Fibroblast of skin of left quadriceps (primary cell): ENCODE data around the gene BANF2.
"Not testable (repeated sequence)": the region's sequence is repeated elsewhere in the genome, so short reads cannot be mapped to it uniquely, and the experiment has no call there.

Experiments used
- DNase-seq, 2 experiments: peaks; one replicate each; pipeline ENCODE4 v3.0.0-alpha.2; 2013; ENCODE audit warnings: low read depth in 2 of 2

The BANF2 gene

GRCh38 chr20:17682889-17683198 is 16.9 kb upstream of the BANF2 start:
- DNase-seq = no peak

DNA sequence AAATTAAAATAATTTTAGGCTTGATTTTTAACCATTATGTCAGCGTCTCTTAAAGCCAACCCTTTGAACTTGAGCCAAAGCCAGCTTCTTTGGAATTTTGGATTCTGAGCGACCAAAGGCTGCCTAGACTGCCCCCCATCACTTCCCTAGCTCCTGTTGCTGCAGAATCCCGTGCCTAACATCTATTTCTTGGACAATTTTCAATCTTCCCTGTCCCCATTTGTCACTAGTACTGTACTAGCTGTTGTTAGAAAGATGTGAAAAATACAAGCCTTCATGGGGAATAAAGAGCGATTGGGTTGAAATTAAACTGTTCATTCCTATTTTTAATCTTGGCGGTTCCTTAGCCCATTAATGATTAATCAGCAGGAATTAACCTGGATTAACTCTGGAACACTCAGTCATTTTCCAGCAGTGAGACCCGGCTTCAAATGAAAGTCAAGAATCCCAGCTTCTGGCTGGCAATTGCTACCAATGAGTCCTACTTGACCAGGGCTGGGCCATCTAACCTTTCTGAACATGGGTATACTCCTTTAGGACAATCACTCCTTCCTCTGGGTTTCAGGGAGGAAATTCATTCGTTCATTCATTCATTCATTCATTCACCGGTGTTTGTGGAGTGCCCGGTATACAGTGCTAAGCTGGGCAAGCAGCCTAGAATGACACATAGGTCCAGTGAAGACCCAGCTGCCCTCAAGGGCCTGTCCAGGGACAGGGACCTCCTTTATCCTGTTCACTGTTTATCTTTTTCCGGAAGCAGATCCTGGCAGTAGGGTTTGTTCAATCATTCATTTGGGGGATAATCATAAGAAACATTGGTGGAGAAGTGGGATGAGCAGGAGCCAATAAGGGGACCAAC is 16.3 kb upstream of the BANF2 start:
- DNase-seq = no peak

DNA sequence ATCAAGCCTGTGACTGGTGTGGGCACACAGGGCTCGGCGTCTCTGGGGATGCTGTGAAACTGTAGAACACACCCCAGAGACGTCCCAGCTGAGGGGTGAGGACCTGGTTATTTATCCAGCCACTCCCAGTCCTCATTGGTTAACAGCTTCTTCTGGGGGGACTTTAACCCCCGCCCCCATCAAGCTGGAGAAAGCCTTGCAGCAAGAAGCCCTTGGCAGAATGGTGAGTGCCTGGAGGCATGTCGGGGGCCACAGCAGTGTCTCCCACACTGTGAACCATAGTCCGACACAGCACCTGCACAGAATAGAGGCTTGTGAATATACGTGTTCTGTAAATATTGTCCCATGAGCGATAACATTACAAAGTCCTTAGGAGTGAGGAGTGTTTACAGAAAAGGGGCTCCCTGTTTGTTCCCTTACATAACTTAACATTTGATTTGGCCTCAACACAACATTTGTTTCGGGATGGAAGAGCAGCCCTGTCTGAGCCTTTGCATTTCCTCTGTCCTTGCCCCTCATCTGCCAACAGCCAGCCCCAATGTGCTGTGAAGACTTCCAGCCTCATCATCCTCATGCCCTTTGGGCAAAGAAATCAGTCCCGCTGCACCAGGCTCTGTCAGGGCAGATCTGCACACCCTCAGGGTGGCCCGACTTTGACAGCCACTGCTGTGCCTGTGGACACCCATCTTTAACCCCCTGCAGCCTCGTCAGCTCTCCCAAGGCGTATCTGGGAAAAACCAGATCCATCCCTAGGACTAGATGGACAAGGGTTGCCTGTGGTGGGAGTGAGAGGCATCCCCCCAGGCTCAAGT is 15.5 kb upstream of the BANF2 start:
- no peak for DNase-seq

- DNase-seq = no peak
These were observed 14.6 kb upstream of the BANF2 start for GRCh38 chr20:17685168-17685567.

DNA sequence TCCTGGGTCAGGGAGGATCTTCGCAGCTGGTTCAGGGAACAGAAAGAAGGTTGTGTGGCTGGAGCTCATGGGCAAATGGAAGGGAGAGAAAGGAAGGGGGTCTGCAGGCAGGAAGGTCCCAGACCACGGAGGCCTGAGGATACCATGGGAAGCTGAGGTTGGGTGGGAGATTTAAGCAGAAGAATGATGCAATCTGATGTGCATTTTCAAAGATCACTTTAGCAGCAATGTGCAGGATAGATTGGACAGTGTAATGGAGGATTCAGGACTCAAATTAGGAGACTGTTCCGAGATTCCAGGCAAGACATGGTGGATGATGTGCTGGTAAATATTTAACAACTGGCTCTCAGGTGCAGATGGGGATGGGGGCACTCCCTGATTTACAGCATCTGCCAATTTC is 12.0 kb upstream of the BANF2 start:
- DNase-seq = no peak

DNA sequence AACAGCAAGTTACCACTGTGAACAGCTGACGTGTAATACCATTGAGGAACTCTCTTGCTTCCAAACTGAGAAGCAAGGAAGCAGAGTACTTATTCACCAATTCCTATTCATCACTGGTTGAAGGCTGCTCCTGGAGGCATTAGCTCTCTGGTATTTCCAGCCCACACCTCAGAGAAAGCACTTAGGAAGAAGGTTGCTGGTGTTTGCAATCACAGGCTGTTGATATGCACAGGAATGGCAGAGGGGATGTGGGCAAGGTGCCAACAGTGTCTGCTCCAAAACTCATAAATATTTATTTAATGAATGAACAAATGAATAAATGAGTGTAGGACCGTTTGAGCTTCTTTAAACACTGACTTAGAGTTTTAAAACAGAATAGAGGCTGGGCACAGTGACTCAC is 10.8 kb upstream of the BANF2 start:
- no peak for DNase-seq

GRCh38 chr20:17690144-17690543 is 9.6 kb upstream of the BANF2 start:
- no peak for DNase-seq

- no peak for DNase-seq
These were observed 8.0 kb upstream of the BANF2 start for GRCh38 chr20:17691758-17692157.

DNA sequence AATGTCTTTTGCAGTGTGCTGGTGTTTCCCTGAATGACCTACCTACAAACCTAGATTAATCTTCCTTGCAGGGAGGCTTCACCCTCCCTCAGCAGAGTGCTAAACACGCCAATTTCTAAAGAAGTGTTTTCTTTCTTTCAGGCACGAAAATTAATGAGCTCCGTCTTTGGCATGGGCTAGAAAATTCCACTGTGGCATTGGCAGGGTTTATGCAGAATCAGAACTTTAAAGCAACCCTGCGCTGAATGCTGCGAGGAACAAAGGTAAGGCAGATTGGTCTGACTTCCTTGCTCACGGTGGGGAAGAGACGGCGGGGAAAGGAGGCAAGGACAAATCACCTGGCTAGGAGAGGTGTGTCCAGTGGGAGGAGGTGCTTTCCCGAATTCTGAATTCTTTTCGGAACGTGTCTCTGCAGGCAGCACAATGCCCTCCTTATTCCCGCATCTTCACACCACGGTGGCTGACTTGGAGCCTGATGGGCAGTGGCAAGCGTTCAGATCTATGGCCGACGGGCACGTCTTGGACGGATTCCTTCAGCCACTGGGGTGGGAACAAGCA is 6.2 kb upstream of the BANF2 start:
- DNase-seq = no peak

DNA sequence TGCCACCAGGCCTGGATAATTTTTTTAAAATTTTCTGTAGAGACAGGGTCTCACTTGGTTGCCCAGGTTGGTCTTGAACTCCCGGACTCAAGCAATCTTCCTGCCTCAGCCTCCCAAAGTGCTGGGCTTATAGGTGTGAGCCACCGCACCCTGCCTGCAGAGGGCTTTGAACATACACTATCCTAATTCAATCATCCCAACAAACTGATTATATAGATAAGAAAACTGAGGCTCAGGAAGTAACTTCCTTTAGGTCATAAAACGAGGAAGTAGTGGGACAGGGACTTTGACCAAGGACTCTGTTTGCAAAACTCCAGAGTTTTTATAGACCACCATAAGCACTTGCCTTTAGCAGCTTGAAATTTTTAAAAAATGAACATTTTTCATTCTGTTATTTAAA is 5.0 kb upstream of the BANF2 start:
- DNase-seq = no peak

GRCh38 chr20:17696287-17696686 is 3.5 kb upstream of the BANF2 start:
- no peak for DNase-seq

DNA sequence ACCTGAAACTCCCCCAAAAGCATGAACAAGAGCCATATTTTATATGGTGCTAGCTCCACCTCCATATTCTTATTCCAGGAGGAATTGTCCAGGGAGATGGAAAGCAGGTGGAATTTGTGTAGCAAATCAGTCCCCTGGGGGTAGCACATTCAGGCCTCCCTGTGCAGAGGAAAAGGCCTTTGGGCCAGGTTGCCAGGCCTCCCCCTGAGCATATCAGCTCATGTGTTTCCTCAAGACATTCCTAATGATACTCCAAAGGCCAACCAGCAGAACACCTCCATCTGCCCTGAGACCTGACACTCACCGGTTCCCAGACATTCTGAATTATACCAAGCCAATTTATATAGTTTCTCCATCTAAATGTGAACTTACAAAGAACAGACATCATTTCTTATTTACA is 2.6 kb upstream of the BANF2 start:
- DNase-seq = no peak

DNA sequence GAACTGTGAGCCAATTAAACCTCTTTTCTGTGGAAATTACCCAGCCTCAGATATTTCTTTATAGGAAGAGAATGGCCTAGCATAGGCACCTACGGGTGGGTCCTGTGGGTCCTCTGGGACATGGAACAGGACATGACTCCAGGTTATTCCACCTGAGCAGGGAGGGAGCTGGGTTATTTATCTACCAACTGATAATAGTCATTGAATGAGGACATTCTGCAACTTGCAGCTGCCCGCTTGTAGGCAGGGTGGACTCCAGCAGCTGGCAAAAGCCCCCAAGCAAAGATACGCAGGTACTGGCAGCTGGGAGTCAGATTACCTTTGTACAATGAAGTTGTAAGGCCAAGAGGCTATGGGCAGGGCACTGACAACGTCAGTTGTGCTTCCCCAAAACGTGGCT is 1.4 kb upstream of the BANF2 start:
- no peak for DNase-seq

DNA sequence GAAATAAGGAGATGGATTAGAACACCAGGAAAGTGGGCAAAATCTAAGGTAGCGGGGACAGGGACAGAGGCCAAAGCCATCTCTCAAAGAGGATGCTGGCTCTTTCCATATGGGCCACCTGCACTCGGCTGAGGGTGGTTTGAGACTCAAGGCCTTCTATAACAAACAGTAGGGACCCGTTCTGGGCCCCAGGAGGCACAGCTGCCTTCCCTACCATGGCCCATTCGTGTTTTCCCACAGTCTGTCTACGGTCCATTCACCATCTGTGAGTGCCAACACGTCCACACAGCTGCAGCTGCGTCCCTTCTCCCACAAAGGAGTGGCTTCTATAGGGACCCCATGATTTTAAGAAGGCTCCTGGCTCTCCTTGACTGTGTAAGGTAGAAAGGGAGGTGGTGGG is 871 bp downstream of the BANF2 start:
- no peak for DNase-seq

- DNase-seq = no peak
These were observed 2.1 kb downstream of the BANF2 start for GRCh38 chr20:17701826-17702225.

GRCh38 chr20:17704589-17705317 is 5.0 kb downstream of the BANF2 start:
- no peak for DNase-seq

DNA sequence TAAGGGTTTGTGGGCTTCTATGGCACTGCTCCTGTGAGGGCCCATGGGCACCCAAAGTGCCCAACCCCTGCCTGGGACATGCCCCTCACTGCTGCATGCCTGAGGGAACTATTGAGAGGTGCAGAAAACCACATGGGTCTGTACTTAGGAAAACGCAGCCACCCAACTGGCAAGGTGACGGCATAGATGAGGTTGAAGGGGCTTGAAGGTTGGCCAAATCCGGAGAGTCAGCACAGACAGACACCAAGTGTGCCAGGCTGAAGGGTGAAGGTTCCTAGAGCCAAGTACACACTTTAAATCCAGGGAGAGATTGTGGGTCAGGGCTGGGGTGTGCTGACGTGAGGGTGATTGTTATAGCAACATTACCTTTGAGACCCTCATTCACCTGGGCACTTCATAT is 6.2 kb downstream of the BANF2 start:
- DNase-seq = no peak

DNA sequence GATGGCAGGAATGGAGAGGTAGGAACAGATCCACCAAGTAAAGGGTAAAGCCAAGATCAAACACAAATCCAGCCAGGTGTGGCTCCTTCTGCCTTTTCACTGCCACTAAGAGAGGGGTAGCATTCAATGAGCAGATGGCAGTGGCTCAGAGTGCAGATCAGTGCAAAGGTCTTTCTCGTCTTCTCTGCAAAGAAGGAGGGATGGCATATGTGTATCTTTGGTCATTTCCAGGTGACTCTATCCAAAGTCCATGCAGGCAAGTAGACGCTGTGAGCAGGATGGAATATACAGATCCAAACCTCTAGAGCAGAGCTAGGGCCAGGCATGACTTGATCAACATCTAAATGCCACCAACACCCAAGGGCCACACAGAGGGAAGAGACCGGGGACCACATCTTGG is 6.9 kb downstream of the BANF2 start:
- no peak for DNase-seq

- DNase-seq = not testable (repeated sequence)
These were observed 8.2 kb downstream of the BANF2 start for GRCh38 chr20:17707951-17708350.

- DNase-seq = no peak
These were observed 9.1 kb downstream of the BANF2 start for GRCh38 chr20:17708675-17709360.

DNA sequence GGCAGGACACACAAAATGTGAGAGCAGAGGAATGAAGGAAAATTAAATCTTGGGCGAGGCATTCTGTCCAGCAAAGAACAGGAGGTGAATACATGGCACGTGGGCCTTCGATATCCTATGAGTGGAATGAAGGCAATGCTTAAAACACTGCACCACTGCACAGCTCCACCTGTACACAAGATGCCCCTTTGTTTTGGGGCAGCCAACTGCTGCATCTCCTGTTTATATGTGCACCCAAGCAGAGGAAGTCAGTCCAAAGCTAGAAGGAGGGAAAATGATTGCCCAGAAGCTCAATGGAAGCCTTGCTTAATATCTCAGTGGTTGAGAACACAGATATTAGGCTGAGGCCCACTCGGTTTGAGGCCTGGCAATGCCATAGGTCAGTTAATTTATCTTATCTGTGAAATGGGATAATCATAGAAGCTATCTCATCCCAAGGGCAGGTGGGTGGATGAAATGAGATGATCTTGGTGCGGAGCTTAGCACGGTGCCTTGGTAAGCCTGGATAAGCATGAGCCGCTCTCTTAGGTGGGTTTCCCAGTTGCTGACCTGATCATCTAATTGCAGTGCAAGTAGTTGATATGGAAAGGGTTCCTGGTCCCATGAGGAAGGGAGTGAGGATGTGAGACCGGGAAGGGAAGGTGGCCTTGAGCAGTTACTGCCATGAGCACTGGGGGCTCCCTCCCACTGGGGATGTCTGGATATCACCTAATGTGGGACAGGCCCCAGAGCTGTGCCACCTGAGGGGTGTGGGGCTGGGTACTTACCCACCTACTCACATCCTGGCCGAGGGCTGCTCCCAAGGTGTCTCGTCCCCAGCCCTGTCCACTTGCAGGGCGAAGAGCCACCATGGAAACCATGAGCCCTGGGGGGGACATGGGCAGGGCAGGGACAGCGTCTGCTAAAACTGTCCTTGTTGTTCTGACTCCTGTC is 9.9 kb downstream of the BANF2 start:
- no peak for DNase-seq
